OCI-LY3 (cell line): ENCODE measurements around the gene GALNT10.

ENCODE experiments used
- H2AFZ ChIP-seq: fragments of 200-600, 300-600 bp; shearing (Covaris generic); 2 replicates; pipeline ENCODE4 v1.6.0; 2014; ENCODE audit warnings: antibody characterized with exemption, low read depth, low read length
- H3K27ac ChIP-seq: fragments of 200-600, 300-600 bp; sonication (generic); 2 replicates; pipeline ENCODE4 v1.5.1; 2014; ENCODE audit warnings: mild to moderate bottlenecking, low read length, moderate library complexity, mixed read lengths
- H3K27me3 ChIP-seq: fragments of 200-600, 300-600 bp; sonication (generic); 2 replicates; pipeline ENCODE4 v1.6.1; 2014; ENCODE audit warnings: low read depth, low read length, mixed read lengths
- H3K36me3 ChIP-seq: fragments of 200-600, 300-600 bp; sonication (generic); replicated peaks from 2 replicates; pipeline ENCODE3; 2014; ENCODE audit warnings: low read depth, low read length, mixed read lengths
- H3K4me1 ChIP-seq: fragments of 300-600, 200-600 bp; sonication (generic); 2 replicates; pipeline ENCODE4 v1.6.1; 2014; ENCODE audit warnings: low read length, mixed read lengths
- H3K4me2 ChIP-seq: fragments of 200-600, 300-600 bp; sonication (generic); 2 replicates; pipeline ENCODE4 v1.6.1; 2014; ENCODE audit warnings: low read length, mixed read lengths
- H3K4me3 ChIP-seq: fragments of 300-600, 200-600 bp; sonication (generic); 2 replicates; pipeline ENCODE4 v1.5.1; 2014; ENCODE audit warnings: antibody characterized with exemption, mild to moderate bottlenecking, low read length, moderate library complexity
- H3K79me2 ChIP-seq: fragments of 300-600, 200-600 bp; shearing (Covaris generic); 2 replicates; pipeline ENCODE4 v1.6.1; 2014; ENCODE audit warnings: mild to moderate bottlenecking, low read length, mixed read lengths
- H3K9ac ChIP-seq: fragments of 300-600, 200-600 bp; shearing (Covaris generic); 2 replicates; pipeline ENCODE4 v1.6.0; 2014; ENCODE audit warnings: mild to moderate bottlenecking, low read length, moderate library complexity
- H3K9me3 ChIP-seq: fragments of 200-600, 300-600 bp; shearing (Covaris generic); 2 replicates; pipeline ENCODE4 v1.6.1; 2014; ENCODE audit warnings: low read length, mixed read lengths; ENCODE audit not compliant: insufficient read depth
- H4K20me1 ChIP-seq: fragments of 200-600, 300-600 bp; sonication (generic); 2 replicates; pipeline ENCODE4 v1.6.1; 2016; ENCODE audit warnings: low read length, mixed read lengths; ENCODE audit not compliant: insufficient read depth
- EZH2phosphoT487 ChIP-seq: fragments of 200-600 bp; shearing (Covaris generic); IDR thresholded peaks from 2 replicates; pipeline ENCODE4 v1.6.1; 2018; ENCODE audit warnings: antibody characterized with exemption, mixed run types, low read depth
- TF ChIP-seq, protein P1 (sequence below): fragments of 200-600, 300-600 bp; sonication (generic); IDR thresholded peaks from 2 replicates; pipeline ENCODE4 v1.5.1; 2014; ENCODE audit warnings: antibody characterized with exemption, low read length, low read depth

Gene GALNT10

DNA sequence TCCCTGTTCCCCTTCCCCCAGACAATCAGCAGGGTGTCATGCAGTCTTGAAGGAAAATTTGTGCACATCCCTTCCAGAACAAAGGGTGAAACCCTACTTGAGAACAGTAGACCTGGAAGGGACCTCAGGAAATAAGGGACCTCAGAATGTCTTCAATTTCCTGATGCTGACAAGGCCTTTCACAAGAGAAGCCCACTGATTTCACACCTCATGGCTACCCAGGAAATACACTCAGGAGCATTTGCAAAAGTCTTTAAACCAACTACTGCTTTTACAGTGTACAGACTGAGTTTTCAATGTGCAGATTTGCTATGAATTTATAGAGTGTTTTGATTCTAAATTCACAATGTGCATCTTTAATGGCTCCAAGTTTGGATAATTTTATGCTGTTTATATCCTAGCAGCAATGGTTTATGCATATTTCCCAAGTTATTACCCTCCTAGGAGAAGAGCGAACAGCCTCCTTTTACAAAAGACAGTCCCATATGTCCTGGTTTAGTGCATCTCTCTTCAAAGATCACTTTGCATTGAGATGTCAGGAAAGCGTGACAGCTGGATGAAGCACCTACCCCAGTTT, 74.8 kb downstream of the GALNT10 start:
- no peak overlapping the region for H3K27ac ChIP-seq

DNA sequence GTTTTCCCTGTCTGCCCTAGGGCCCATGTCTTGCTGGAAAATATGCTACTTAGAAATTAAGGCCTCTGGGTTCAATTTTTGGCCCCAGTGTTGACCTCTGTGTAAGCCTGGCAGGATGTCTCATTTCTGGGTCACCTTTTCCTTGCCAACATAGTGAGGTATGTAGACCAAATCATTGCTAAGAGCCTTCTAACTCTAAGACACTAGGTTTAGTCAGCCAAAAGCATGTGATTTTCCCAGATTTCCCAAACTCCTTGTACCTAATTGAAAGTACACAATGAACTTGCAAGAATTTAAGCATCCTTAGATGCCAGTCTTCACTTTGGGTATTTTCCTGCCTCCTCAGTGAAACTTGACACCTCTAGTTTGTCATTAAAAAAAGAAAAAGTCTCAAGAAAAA, 77.0 kb downstream of the GALNT10 start:
- no peaks in the 10 kb centered on the region for H3K4me1 ChIP-seq
- no peaks in the 10 kb centered on the region for H3K79me2 ChIP-seq
- H3K9me3 ChIP-seq = no peaks in the 10 kb centered on the region
- H3K9ac ChIP-seq = no peak overlapping the region
- no peaks in the 10 kb centered on the region for H3K36me3 ChIP-seq
- TF ChIP-seq, protein P1, sequence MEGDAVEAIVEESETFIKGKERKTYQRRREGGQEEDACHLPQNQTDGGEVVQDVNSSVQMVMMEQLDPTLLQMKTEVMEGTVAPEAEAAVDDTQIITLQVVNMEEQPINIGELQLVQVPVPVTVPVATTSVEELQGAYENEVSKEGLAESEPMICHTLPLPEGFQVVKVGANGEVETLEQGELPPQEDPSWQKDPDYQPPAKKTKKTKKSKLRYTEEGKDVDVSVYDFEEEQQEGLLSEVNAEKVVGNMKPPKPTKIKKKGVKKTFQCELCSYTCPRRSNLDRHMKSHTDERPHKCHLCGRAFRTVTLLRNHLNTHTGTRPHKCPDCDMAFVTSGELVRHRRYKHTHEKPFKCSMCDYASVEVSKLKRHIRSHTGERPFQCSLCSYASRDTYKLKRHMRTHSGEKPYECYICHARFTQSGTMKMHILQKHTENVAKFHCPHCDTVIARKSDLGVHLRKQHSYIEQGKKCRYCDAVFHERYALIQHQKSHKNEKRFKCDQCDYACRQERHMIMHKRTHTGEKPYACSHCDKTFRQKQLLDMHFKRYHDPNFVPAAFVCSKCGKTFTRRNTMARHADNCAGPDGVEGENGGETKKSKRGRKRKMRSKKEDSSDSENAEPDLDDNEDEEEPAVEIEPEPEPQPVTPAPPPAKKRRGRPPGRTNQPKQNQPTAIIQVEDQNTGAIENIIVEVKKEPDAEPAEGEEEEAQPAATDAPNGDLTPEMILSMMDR = no peak
- no peak for TF ChIP-seq EZH2phosphoT487
- no peaks in the 10 kb centered on the region for H3K27me3 ChIP-seq
- no peaks in the 10 kb centered on the region for H4K20me1 ChIP-seq
- no peak overlapping the region for H3K27ac ChIP-seq
- no peak overlapping the region for H3K4me3 ChIP-seq
- H3K4me2 ChIP-seq = no peak overlapping the region
- H2AFZ ChIP-seq = no peak overlapping the region

More for the DNA sequence above, 74.8 kb downstream of the GALNT10 start:
- H4K20me1 ChIP-seq = no peaks in the 10 kb centered on the region
- H3K4me3 ChIP-seq = no peak overlapping the region
- no peak overlapping the region for H3K4me2 ChIP-seq
- no peaks in the 10 kb centered on the region for H3K27me3 ChIP-seq
- no peaks in the 10 kb centered on the region for H3K4me1 ChIP-seq
- no peak overlapping the region for H2AFZ ChIP-seq
- TF ChIP-seq EZH2phosphoT487 = no peak
- TF ChIP-seq, protein P1 = no peak
- H3K36me3 ChIP-seq = no peaks in the 10 kb centered on the region
- H3K9ac ChIP-seq = no peak overlapping the region
- no peaks in the 10 kb centered on the region for H3K79me2 ChIP-seq
- H3K9me3 ChIP-seq = no peaks in the 10 kb centered on the region

DNA sequence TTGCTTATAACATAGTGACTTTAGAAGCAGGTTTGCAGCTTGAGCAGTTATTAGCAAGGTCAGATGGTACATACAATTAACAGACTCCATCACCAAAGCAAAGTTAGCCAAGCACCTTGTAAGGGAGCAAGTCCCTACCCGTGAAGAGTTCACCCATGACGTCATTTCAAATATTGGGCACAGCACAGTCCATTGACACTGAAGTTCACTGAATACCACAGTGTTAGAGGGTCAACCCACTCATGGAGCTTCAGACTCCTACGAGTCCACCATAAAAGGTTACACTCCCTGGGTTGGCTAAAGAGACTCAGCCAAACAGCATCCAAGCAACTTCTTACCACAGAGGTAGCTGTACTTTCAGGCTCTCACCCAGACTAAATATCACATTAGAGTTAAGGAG, 77.5 kb downstream of the GALNT10 start:
- Histone ChIP-seq H3K79me2 (no peaks in the 10 kb centered on the region), H3K4me3 (no peak overlapping the region), H3K9ac (no peak overlapping the region), H4K20me1 (no peaks in the 10 kb centered on the region), H3K4me1 (no peaks in the 10 kb centered on the region), H2AFZ (no peak overlapping the region), H3K4me2 (no peak overlapping the region), H3K27ac (no peak overlapping the region), H3K9me3 (no peaks in the 10 kb centered on the region), H3K36me3 (no peaks in the 10 kb centered on the region), H3K27me3 (no peaks in the 10 kb centered on the region)
- TF ChIP-seq, protein P1 = no peak
- TF ChIP-seq EZH2phosphoT487 = no peak

DNA sequence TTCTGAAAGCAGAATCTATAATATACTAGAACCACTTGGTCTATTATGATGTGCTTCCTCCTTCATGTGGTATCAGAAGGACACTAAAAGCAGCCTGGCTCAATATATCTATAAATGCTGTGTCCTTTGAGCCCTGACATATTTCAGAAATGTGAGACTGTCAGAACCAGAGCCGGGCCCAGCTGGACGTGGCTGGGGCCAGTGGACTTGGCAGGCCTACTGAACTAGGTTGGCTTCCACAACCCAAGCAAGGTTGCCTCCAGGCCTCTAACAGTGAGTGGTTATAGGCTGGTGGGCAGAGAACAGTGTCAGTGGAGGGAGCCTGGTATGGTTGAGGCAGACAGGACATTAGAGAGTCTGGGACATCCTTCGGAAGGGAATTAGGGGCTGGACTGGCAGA, 78.9 kb downstream of the GALNT10 start:
- no peaks in the 10 kb centered on the region for H3K79me2 ChIP-seq
- no peaks in the 10 kb centered on the region for H3K27me3 ChIP-seq
- H3K4me3 ChIP-seq = no peak overlapping the region
- H3K9me3 ChIP-seq = no peaks in the 10 kb centered on the region
- H3K4me1 ChIP-seq = no peaks in the 10 kb centered on the region
- no peak overlapping the region for H3K27ac ChIP-seq
- H4K20me1 ChIP-seq = no peaks in the 10 kb centered on the region
- TF ChIP-seq, protein P1 = no peak
- no peak for TF ChIP-seq EZH2phosphoT487
- H3K36me3 ChIP-seq = no peaks in the 10 kb centered on the region
- H3K4me2 ChIP-seq = no peak overlapping the region
- H2AFZ ChIP-seq = no peak overlapping the region
- no peak overlapping the region for H3K9ac ChIP-seq
